ENCODE results near the gene NFIX.

NFIX gene

GRCh38 chr19:12990853-12991252 is 4.4 kb upstream of the NFIX start:
- no peak for DNase-seq

- DNase-seq, result no peak
Measured at GRCh38 chr19:12991296-12991695, 4.0 kb upstream of the NFIX start.

- DNase-seq, result no peak
Measured at GRCh38 chr19:12992729-12993128, 2.5 kb upstream of the NFIX start.

GRCh38 chr19:12993562-12993961 is 1.7 kb upstream of the NFIX start:
- no peak for DNase-seq

GRCh38 chr19:12995596-12996405 is 526 bp downstream of the NFIX start:
- no peak for DNase-seq

GRCh38 chr19:12996406-12997094 is 1.3 kb downstream of the NFIX start:
- no peak for DNase-seq

GRCh38 chr19:12997179-12997966 is 2.1 kb downstream of the NFIX start:
- no peak for DNase-seq

- DNase-seq, result no peak
Measured at GRCh38 chr19:12997967-12998940, 3.0 kb downstream of the NFIX start.

- DNase-seq, result no peak
Measured at GRCh38 chr19:13001166-13001501, 5.9 kb downstream of the NFIX start.

GRCh38 chr19:13001502-13002165 is 6.4 kb downstream of the NFIX start:
- no peak for DNase-seq

GRCh38 chr19:13002166-13002898 is 7.1 kb downstream of the NFIX start:
- no peak for DNase-seq

GRCh38 chr19:13003081-13003480 is 7.8 kb downstream of the NFIX start:
- DNase-seq, result no peak

GRCh38 chr19:13004273-13004672 is 9.0 kb downstream of the NFIX start:
- DNase-seq, result no peak

- no peak for DNase-seq
Measured at GRCh38 chr19:13005253-13005652, 10.0 kb downstream of the NFIX start.

GRCh38 chr19:13005861-13006370 is 10.6 kb downstream of the NFIX start:
- DNase-seq, result no peak

- no peak for DNase-seq
Measured at GRCh38 chr19:13006431-13007281, 11.4 kb downstream of the NFIX start.

- no peak for DNase-seq
Measured at GRCh38 chr19:13007292-13008045, 12.2 kb downstream of the NFIX start.

GRCh38 chr19:13008926-13009787 is 13.9 kb downstream of the NFIX start:
- DNase-seq, result no peak

Data from activated CD4-positive, alpha-beta T cell treated with anti-CD3 and anti-CD28 coated beads, Interleukin-10, Interleukin-2, amounts not matched to agents 100 ng/mL and 50 ng/mL, durations not matched to agents 16 hours and 8 hours (primary cell).